A673 (cell line): Measurements from ENCODE around the gene UBASH3A.

Source experiments
- EZH2 ChIP-seq: fragments of 200-600 bp; sonication (generic); IDR thresholded peaks from 2 replicates; pipeline ENCODE4 v1.6.1; 2017; ENCODE audit warnings: borderline replicate concordance, low read depth, mild to moderate bottlenecking, mixed read lengths, antibody characterized with exemption, low read length; ENCODE audit not compliant: poor library complexity, severe bottlenecking
- TF ChIP-seq, protein P1 (sequence below): fragments of 300-800, 200-600 bp; sonication (generic); conservative IDR thresholded peaks from 2 replicates; pipeline ENCODE4 v1.5.1; 2017; ENCODE audit warnings: low read depth, mild to moderate bottlenecking, antibody characterized with exemption, low read length, moderate library complexity, mixed read lengths

DNA sequence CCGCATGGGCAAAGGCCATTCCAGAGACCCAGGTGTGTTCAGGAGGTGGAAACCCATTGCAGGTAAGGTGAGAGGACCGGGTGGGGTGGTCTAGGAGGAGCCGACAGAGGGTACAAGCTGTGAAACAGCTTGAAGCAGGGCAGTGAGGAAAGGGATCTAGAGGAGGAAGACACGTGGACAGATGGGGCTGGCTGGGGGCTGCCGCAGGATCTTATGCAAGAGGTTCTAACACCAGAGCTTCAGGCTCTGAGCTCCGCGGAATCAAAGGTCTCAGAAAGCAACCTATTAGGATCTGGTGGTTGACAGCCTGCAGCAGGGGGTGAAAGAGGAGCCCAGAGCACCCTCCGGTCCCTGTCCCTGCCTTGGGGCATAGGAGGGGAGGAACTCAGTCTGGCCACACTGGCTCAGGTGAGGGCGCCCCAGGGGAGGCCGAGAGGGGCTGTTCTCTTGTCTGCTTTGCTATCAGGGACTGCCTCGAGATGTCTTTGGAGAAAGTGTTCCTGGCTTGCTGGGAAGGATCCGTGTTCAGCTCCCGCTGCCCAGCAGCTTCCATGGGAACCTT lies 39.3 kb upstream of the UBASH3A start:
- TF ChIP-seq, protein P1, sequence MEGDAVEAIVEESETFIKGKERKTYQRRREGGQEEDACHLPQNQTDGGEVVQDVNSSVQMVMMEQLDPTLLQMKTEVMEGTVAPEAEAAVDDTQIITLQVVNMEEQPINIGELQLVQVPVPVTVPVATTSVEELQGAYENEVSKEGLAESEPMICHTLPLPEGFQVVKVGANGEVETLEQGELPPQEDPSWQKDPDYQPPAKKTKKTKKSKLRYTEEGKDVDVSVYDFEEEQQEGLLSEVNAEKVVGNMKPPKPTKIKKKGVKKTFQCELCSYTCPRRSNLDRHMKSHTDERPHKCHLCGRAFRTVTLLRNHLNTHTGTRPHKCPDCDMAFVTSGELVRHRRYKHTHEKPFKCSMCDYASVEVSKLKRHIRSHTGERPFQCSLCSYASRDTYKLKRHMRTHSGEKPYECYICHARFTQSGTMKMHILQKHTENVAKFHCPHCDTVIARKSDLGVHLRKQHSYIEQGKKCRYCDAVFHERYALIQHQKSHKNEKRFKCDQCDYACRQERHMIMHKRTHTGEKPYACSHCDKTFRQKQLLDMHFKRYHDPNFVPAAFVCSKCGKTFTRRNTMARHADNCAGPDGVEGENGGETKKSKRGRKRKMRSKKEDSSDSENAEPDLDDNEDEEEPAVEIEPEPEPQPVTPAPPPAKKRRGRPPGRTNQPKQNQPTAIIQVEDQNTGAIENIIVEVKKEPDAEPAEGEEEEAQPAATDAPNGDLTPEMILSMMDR: no peak
- no peak for TF ChIP-seq EZH2
